Globus pallidus (tissue), 1 donor: Measurements from ENCODE around the gene PSTK.

Experiments used
- DNase-seq: peaks from one replicate; pipeline ENCODE4 v3.0.0-alpha.2; 2015; ENCODE audit warnings: low spot score

The PSTK gene

GRCh38 chr10:122992031-122992585 is 11.9 kb downstream of the PSTK start:
- peak; percentile 65 for DNase-seq

- no peak for DNase-seq
These were observed 13.7 kb downstream of the PSTK start for GRCh38 chr10:122993797-122994336.

GRCh38 chr10:122995936-122996335 is 15.7 kb downstream of the PSTK start:
- DNase-seq = no peak

GRCh38 chr10:122997864-122998263 is 17.7 kb downstream of the PSTK start:
- no peak for DNase-seq

GRCh38 chr10:122998360-122998917 is 18.2 kb downstream of the PSTK start:
- DNase-seq = no peak

GRCh38 chr10:122998934-122999333 is 18.7 kb downstream of the PSTK start:
- DNase-seq = no peak

GRCh38 chr10:122999347-122999746 is 19.1 kb downstream of the PSTK start:
- DNase-seq = peak; percentile 46

GRCh38 chr10:123000155-123000554 is 20.0 kb downstream of the PSTK start:
- no peak for DNase-seq

GRCh38 chr10:123001370-123001769 is 21.2 kb downstream of the PSTK start:
- DNase-seq = no peak

- DNase-seq = no peak
These were observed 24.1 kb downstream of the PSTK start for GRCh38 chr10:123004298-123004697.

- DNase-seq = peak; percentile 54
These were observed 27.6 kb downstream of the PSTK start for GRCh38 chr10:123007558-123008354.

- DNase-seq = peak; percentile 97
These were observed 28.3 kb downstream of the PSTK start, which contains the start of the genes ACADSB and IKZF5 for GRCh38 chr10:123008355-123009104. ACADSB (plus strand) TSS chr10:123009006; CDS start chr10:123009030, 24 bp downstream. IKZF5 (minus strand) TSS chr10:123008795; CDS start chr10:122998625, 10,170 bp downstream.

GRCh38 chr10:123009105-123009820 is 29.1 kb downstream of the PSTK start:
- no peak for DNase-seq

GRCh38 chr10:123011987-123012386 is 31.8 kb downstream of the PSTK start:
- no peak for DNase-seq

GRCh38 chr10:123013456-123014419 is 33.5 kb downstream of the PSTK start:
- no peak for DNase-seq

- no peak for DNase-seq
These were observed 34.6 kb downstream of the PSTK start for GRCh38 chr10:123014772-123015171.

- no peak for DNase-seq
These were observed 36.0 kb downstream of the PSTK start for GRCh38 chr10:123016228-123016627.

- no peak for DNase-seq
These were observed 37.4 kb downstream of the PSTK start for GRCh38 chr10:123017421-123018165.

- DNase-seq = no peak
These were observed 38.3 kb downstream of the PSTK start for GRCh38 chr10:123018531-123018930.

- no peak for DNase-seq
These were observed 39.1 kb downstream of the PSTK start for GRCh38 chr10:123019264-123019663.
